ENCODE results near the gene ADAMTS18.

ADAMTS18 gene

DNA sequence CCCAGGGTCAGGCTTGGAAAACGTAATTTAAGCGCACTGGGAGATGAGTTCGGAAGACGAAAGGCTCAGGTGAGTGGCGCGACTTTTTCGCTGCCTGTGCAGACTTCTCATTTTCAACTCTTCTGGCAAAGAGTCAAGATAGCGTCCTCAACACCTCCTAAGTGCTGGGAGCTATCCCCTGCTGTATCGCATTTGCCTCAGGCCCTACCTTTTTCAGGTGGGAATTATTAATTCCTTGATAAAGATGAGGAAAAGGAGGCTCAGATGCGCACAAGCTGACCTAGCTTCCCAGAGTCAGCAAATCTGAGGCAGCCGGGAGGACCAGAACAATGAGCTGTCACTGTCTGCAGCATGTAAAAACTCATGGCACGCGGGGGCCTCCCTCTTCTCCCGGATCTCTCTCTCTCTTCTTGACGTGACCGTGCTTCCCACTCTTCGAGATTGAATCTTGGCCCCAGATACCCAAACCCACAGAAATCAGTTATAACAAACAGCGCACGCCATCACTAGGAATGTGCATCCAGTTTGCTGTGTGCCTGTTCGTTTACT lies 512 bp upstream of the ADAMTS18 start:
- no peak for DNase-seq

- no peak for DNase-seq
These were observed 758 bp downstream of the ADAMTS18 start for GRCh38 chr16:77434022-77434529.

DNA sequence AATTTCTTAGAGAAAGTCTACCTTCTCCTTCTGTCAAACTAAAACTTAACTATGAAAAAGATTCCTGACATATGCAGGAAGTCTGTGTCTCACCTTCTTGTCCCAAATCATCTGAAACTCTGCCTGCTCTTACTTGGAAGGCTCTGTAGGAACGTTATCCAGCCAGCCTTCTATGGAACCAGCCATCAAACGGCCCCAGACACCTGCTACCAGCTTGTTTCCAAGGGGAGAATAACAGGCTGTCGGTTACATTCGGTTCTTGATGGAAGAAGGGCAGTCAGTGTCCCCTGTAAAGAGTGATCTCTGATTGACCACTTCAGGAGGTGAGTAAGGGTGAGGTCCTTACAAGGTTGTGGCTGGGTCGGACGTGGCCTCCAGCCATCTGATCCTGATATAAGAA lies 1.7 kb downstream of the ADAMTS18 start:
- no peak for DNase-seq

GRCh38 chr16:77432264-77432663 lies 2.6 kb downstream of the ADAMTS18 start:
- no peak for DNase-seq

DNA sequence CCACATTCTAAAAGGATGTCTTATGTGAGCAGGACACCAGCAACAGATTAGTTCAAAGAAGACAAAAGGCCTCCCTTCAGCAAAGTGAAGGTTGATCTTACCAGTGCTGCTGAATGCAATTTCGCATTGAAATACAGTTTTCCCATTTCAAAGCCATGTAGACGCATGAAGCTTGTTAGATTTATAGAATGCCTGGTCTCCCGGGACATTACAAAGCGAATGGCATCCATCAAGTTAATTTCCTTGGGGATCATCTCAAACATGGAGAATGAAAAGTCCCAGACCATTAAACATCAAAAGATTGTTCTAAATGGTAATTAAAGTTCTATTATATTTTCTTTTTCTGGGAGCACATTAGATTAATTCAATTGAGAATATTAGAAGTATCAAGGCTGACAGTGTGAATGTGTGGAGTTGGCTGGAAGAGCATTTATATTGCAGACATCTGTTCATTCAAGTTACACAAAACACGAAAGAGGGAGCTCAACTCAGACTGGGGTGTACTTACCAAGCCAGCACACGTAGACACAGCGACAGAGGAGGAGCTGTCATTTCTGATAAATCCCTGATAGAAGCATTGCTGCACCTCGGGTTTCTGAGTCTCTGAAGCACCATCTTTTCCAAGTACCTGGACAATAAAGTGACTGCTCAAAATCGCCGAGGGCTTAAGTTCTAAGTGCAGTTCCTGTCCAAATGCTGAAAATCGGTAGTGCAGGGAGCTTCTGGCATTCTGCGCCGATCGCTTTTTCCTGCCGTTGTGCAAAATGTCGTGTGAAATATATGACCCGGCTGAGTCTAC lies 3.8 kb downstream of the ADAMTS18 start:
- DNase-seq, result no peak

DNA sequence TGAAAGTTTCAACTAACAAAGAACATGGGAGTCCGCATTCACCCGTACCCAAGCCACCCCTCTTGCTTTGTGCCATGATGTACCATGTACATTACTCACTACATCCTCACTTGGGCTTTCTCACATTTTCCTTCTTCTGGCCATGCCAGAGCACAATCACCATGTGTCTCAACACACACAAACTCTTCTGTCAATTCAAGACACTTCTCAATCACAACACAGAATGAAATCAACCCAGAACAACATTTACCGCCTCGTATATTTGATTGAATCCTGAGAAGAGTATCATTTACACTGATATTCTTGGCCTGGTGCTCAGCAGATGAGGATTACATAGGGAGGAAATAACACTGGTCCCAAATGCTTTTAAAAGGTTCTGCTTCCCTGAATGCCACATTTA lies 4.5 kb downstream of the ADAMTS18 start:
- DNase-seq, result no peak

- no peak for DNase-seq
These were observed 9.8 kb downstream of the ADAMTS18 start for GRCh38 chr16:77424871-77425604.

DNA sequence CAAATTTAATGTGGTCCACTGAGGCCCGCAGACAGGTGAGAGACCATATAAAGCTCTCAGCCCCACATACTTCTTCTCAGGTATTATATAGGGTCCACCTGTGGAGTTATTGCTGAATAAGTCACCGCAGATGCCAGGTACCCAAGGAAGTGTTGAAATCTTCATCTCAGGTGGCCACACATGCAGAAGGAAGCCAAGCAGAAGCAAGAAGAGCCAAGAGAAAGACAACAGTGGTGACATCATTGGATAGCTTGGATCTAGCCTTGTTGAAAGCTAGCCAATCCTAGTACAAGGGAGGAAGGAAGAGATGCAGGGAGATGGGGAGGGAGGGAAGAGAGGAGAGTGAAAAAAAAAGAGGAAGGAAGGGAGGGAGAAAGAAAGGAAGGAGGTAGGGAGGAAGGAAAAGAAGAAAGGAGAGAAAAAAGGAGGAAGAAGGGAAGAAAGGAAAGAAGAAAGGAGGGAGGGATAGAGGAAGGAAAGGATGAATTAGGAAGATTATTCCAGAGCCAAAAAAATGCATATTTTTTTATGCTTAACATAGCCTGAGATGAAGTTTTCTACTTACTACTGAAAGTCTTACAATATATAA lies 12.5 kb downstream of the ADAMTS18 start:
- DNase-seq, result no peak

GRCh38 chr16:77416939-77417480 lies 17.8 kb downstream of the ADAMTS18 start:
- DNase-seq, result no peak

DNA sequence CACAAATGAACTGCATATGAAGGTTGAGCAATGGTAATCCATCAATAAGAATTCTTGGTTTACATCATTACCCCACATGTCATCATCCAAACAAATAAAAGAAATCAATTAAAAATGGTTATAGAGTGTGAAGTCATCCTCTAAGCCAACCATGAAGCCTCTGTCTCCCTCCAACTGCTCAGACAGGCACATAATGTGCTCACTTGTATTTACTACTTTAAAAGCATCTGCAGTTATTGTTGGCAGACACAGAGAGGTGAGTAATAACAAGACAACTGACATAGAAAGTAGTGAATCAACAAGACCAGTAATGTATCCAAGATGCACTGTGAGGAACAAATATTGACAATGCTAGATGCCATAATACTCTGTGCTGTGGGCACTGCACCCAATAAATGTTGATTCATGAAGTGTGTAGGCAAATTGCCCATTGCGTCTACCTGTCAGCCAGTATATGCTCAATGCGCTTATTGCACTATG lies 20.0 kb downstream of the ADAMTS18 start:
- no peak for DNase-seq

DNA sequence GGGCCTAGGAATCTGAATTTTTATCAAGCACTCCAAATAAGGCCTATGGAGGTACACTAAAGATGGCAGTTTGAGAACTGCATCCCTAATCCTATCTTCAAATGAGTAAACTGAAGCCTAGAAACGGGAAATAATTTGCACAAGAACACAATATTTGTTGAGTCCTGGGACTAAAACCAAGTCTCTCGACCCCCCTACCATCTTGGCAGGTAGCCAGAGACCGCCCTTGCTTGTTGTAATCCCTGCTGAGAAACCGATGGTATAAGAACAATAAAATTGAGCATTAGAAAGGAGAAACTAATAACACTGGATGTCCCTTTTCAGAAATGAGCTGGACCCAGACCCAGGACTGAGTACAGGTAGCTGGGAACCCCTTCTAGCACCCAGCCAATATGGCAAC lies 24.4 kb downstream of the ADAMTS18 start:
- no peak for DNase-seq

GRCh38 chr16:77409311-77409710 lies 25.5 kb downstream of the ADAMTS18 start:
- DNase-seq, result no peak

DNA sequence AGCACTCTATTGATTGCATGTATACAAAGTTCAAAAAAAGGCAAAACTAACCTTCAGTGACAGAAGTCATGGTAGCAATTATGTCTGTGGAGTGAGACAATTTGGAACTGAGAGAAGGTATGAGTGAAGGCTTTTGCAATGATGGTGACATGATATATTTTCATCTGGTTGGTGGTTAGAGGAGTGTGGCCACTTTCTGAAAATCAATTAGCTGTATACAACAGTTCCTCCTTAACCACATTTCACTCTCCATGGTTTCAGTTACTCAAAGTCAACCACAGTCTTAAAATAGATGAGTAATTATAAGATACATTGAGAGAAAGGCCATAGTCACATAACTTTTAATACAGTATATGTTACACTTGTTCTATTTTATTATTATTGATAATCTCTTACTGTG lies 26.2 kb downstream of the ADAMTS18 start:
- no peak for DNase-seq

- DNase-seq, result no peak
These were observed 28.2 kb downstream of the ADAMTS18 start for GRCh38 chr16:77406680-77407079.

GRCh38 chr16:77404775-77405174 lies 30.1 kb downstream of the ADAMTS18 start:
- DNase-seq, result no peak

DNA sequence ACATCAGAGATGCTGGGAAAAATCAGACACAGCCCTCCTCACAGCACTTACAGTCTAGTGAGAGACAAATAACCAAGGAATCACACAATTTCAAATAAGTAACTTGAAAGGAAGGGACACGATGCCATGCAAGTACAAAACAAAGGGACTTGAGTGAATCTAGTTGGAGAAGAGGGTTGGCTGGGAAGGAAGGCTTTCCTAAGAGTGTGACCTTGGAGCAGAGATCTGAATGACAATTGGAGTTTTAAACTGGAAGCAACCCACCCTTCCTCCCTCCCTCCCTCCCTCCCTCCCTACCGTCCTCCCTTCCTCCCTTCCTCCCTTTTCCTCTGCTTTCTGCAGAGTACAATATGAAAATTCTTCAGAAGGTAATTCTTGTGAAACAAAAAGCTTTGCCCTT lies 31.1 kb downstream of the ADAMTS18 start:
- no peak for DNase-seq

GRCh38 chr16:77402672-77403071 lies 32.2 kb downstream of the ADAMTS18 start:
- DNase-seq, result no peak

GRCh38 chr16:77402118-77402517 lies 32.7 kb downstream of the ADAMTS18 start:
- no peak for DNase-seq

GRCh38 chr16:77399546-77399945 lies 35.3 kb downstream of the ADAMTS18 start:
- no peak for DNase-seq

DNA sequence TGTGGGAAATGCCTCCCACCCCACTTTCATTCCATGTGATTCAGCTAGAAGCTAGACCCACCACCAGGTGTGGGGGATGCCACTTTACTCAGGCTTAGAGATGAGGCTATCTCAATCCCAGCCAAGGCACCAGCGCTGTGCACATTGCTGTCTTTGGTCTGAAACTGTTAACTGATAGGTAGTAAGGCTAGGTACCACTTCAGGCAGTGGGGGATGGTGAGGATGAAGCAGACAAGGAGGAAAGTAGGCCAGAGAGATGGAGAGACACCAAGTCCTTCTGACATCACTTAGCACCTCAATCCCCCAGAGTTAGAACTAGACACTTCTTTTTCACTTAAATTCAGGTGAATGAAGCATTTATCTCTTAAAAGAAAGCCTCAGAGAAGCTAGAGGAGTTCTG lies 35.8 kb downstream of the ADAMTS18 start:
- DNase-seq, result no peak

DNA sequence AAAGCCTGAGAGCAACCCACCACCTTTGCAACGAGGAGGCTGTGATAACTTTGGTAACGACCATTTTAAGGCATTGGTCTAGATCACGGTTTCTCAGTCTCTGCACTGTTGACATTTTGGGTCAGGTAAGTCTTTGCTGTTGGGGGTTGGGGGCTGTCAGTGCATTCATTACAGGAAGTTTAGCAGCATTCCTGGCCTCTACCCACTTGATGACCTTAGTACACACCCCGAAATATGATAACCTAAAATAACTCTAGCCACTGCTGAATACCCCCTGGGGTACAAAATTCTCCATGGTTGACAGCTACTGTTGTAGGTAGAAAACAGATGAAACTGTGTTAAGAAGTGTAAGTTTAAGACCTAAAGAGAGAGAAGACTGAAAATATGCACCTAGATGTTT lies 36.3 kb downstream of the ADAMTS18 start:
- no peak for DNase-seq

DNA sequence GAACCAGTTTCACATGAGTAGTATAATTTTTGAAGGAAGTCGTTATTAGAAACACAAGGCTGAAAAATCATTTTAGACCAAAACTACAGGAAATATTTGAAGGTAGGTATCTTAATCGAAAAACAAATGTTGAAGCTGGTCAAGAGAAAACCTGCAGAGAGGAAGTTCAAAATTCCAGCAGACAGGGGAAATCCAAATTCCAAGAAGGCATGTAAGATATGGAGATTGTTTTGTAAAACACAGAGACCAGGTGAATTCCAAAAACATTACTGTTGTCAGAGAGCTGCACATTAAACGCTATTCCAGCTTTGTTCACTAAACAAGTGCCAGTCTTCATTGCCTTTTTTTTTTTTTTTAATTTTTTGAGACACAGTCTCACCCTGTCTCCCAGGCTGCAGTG lies 38.4 kb downstream of the ADAMTS18 start:
- no peak for DNase-seq

- no peak for DNase-seq
These were observed 40.1 kb downstream of the ADAMTS18 start for GRCh38 chr16:77394699-77395098.
